PC-3 (cell line): ENCODE results near the gene OBP2A. TPM values are rescaled to one million over a fixed set of nuclear protein-coding genes. Genes with fewer than 3 reads are reported as not detected.

Experiments
- ATAC-seq: fragments of 200-7000 bp; cut with Tn5 transposase; 2 replicates; pipeline ENCODE4 v1.9.1; 2020; ENCODE audit warnings: mild to moderate bottlenecking, moderate library complexity
- BruUV-seq: library from RNA; stranded (reverse); fragments of 400-500 nt; replicated peaks from 2 replicates; lab custom pipeline; 2021; lab: Mats Ljungman, UMichigan
- CTCF ChIA-PET: fragments of 300-600 bp; sonication (Branson Sonifier 250); formaldehyde crosslinking; loops from one replicate; lab custom pipeline; 2022; ENCODE audit warnings: antibody characterized with exemption; lab: Charles Lee
- POLR2A ChIA-PET: fragments of 300-600 bp; sonication (Branson Sonifier 250); formaldehyde crosslinking; loops from one replicate; lab custom pipeline; 2022; ENCODE audit warnings: antibody characterized with exemption; ENCODE audit not compliant: unreplicated experiment; lab: Charles Lee
- DNase-seq: peaks from one replicate; pipeline ENCODE4 v3.0.0-alpha.2; 2015
- H2AFZ ChIP-seq: fragments of 300-600 bp; sonication (generic); 2 replicates; pipeline ENCODE4 v1.6.0; 2016; ENCODE audit warnings: antibody characterized with exemption, low read length
- H3F3A ChIP-seq: fragments of 300-600 bp; sonication (generic); one replicate; pipeline ENCODE4 v1.6.0; 2017; ENCODE audit warnings: antibody characterized with exemption, low read length, control low read depth, mild to moderate bottlenecking; ENCODE audit not compliant: unreplicated experiment
- H3K27ac ChIP-seq: fragments of 300-600 bp; sonication (generic); 2 replicates; pipeline ENCODE4 v1.5.1; 2016; ENCODE audit warnings: mild to moderate bottlenecking, low read length
- H3K27me3 ChIP-seq: fragments of 300-600 bp; sonication (generic); 2 replicates; pipeline ENCODE4 v1.6.1; 2016; ENCODE audit warnings: low read length, mixed read lengths
- H3K36me3 ChIP-seq: fragments of 300-600 bp; sonication (generic); 2 replicates; pipeline ENCODE4 v1.6.1; 2016; ENCODE audit warnings: low read depth, mixed run types, low read length, mixed read lengths
- H3K4me1 ChIP-seq: fragments of 300-600 bp; sonication (generic); 2 replicates; pipeline ENCODE4 v1.5.1; 2016; ENCODE audit warnings: low read length; ENCODE audit not compliant: insufficient read depth
- H3K4me2 ChIP-seq: fragments of 300-600 bp; sonication (generic); 2 replicates; pipeline ENCODE4 v1.6.0; 2016; ENCODE audit warnings: low read length
- H3K4me3 ChIP-seq: fragments of 300-600 bp; sonication (generic); 2 replicates; pipeline ENCODE4 v1.5.1; 2016; ENCODE audit warnings: mild to moderate bottlenecking, low read length, mixed read lengths
- H3K79me2 ChIP-seq: fragments of 300-600 bp; sonication (generic); 2 replicates; pipeline ENCODE4 v1.6.1; 2017; ENCODE audit warnings: low read length, mixed read lengths
- H3K9ac ChIP-seq: fragments of 300-600 bp; sonication (generic); 2 replicates; pipeline ENCODE4 v1.6.0; 2016; ENCODE audit warnings: mild to moderate bottlenecking, low read length
- H3K9me2 ChIP-seq: fragments of 300-600 bp; sonication (generic); replicated peaks from 2 replicates; pipeline ENCODE4 v1.6.1; 2016; ENCODE audit warnings: mixed run types, low read length, mixed read lengths
- H3K9me3 ChIP-seq: fragments of 300-600 bp; sonication (generic); 2 replicates; pipeline ENCODE4 v1.6.1; 2016; ENCODE audit warnings: low read length, mixed read lengths
- H4K20me1 ChIP-seq: fragments of 300-600 bp; sonication (generic); 2 replicates; pipeline ENCODE4 v1.6.1; 2016; ENCODE audit warnings: low read length, mixed read lengths
- EZH2 ChIP-seq: fragments of 300-600 bp; sonication (generic); IDR thresholded peaks from one replicate; pipeline ENCODE4 v1.6.1; 2017; ENCODE audit warnings: antibody characterized with exemption, mild to moderate bottlenecking, low read length; ENCODE audit not compliant: unreplicated experiment
- EZH2phosphoT487 ChIP-seq: fragments of 300-600 bp; sonication (generic); IDR thresholded peaks from 2 replicates; pipeline ENCODE4 v1.6.1; 2018; ENCODE audit warnings: mild to moderate bottlenecking, antibody characterized with exemption, low read length, borderline replicate concordance
- intact Hi-C: fragments of 100-400 bp; cut with micrococcal nuclease; formaldehyde crosslinking; loops from 2 replicates; pipeline ENCODE4 v1.9.0; 2023
- total RNA-seq: library from RNA; depleted of rRNA; stranded (reverse); fragments of >200 nt; gene quantifications from 2 replicates; pipeline ENCODE4 v1.2.3, GENCODE V29; 2014
- TF ChIP-seq, protein P1 (sequence below): fragments of 300-600 bp; sonication (generic); conservative IDR thresholded peaks from 2 replicates; pipeline ENCODE4 v1.5.1; 2017; ENCODE audit warnings: antibody characterized with exemption, low read depth, mild to moderate bottlenecking, low read length

Gene OBP2A
- total RNA-seq, 1 experiment from 2014 or later = not detected

DNA sequence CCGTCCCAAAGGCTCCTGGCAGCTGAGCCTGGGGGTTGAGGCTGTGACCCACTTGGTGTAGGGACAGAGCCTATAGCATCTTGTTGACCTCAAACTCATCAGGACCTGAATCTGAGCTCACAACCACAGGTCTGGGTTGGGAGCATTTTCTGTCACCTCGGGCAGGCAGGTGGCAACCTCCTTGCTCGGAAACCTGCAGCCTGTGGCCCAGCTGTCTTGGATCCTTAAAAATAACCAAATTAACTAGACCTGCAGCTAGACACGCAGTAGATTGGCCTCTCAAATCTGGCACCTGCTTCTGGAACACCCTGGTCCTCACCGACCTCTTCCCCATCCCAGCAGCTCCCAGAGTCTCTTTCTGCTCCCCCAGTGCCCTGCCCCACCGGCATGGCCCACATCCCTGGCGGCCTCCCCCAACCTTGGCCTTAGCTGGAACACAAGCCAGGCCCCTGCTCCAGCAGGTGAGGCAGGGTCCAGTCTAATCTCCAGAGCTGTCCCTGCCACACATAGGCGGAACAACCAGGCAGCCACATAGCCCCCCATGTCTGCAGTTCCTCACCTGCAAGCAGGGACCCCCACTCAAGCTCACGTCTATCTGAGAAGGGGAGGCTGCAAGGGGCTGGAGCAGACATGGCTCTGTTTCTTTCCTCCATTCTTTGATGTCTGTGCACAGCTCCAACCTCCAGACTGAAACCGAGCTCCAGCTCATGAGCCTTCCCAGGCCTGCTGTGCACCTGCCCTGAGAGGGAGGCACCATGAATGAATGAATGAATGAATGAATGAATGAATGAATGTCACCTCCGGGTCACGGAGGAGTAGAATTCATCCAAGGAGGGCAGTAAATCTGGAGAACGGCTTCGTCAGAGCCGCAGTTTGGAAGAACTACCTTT is 43.9 kb downstream of the OBP2A start:
- no peak overlapping the region for H3K27ac ChIP-seq
- no peaks in the 10 kb centered on the region for H3K4me1 ChIP-seq
- H3K9ac ChIP-seq = no peak overlapping the region
- no peak for ATAC-seq
- H3K9me3 ChIP-seq = no peaks in the 10 kb centered on the region
- intact Hi-C loops = no loop called here
- ChIA-PET CTCF (no interaction called here), POLR2A (no interaction called here)
- no peak overlapping the region for H3K4me2 ChIP-seq
- BruUV-seq = no TSS peak
- H4K20me1 ChIP-seq = no peaks in the 10 kb centered on the region
- no peak overlapping the region for H2AFZ ChIP-seq
- no peak for DNase-seq
- no peaks in the 10 kb centered on the region for H3K79me2 ChIP-seq
- no peak overlapping the region for H3K4me3 ChIP-seq
- peaks cover 9% of the 10 kb centered on the region; the same call in 1 of the 2 replicates for H3K27me3 ChIP-seq
- TF ChIP-seq, protein P1, sequence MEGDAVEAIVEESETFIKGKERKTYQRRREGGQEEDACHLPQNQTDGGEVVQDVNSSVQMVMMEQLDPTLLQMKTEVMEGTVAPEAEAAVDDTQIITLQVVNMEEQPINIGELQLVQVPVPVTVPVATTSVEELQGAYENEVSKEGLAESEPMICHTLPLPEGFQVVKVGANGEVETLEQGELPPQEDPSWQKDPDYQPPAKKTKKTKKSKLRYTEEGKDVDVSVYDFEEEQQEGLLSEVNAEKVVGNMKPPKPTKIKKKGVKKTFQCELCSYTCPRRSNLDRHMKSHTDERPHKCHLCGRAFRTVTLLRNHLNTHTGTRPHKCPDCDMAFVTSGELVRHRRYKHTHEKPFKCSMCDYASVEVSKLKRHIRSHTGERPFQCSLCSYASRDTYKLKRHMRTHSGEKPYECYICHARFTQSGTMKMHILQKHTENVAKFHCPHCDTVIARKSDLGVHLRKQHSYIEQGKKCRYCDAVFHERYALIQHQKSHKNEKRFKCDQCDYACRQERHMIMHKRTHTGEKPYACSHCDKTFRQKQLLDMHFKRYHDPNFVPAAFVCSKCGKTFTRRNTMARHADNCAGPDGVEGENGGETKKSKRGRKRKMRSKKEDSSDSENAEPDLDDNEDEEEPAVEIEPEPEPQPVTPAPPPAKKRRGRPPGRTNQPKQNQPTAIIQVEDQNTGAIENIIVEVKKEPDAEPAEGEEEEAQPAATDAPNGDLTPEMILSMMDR = no peak
- TF ChIP-seq EZH2 = no peak
- H3F3A ChIP-seq = no peaks in the 10 kb centered on the region
- H3K36me3 ChIP-seq = no peaks in the 10 kb centered on the region
- H3K9me2 ChIP-seq = no peaks in the 10 kb centered on the region

DNA sequence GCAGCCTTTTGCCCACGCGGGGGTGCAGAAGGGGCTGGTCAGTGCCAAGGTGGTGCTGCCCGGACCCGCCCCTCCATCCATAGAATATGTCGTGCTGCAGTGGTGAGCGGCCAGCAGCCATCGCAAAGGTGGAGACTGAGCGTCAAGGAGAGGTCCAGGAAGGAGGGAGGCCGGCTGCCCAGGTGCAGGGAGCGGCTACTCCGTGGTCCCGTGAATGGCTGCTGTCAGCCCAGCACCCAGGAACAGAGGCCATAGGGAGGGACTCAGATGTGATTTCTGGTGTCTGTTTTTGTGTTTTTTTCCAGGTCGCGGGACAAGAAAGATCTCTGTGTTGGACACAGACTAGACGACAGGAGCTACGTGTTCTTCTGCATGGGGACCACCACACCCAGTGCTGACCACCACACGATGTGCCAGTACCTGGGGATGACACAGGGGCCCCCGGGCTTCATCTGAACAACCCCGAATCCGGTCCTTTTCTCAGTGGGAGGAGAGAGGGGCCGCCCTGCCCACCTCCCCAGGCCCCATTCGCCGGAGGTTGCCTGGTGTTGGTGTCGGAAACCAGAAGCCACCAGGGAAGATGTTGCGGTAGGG is 44.7 kb downstream of the OBP2A start:
- no peak overlapping the region for H3K4me3 ChIP-seq
- intact Hi-C loops = no loop called here
- no peak overlapping the region for H3K27ac ChIP-seq
- no peak overlapping the region for H2AFZ ChIP-seq
- TF ChIP-seq, protein P1 = no peak
- TF ChIP-seq EZH2 (no peak), EZH2phosphoT487 (no peak)
- H3K4me2 ChIP-seq = no peak overlapping the region
- ATAC-seq (no peak), DNase-seq (no peak)
- no peaks in the 10 kb centered on the region for H3K4me1 ChIP-seq
- no peaks in the 10 kb centered on the region for H3F3A ChIP-seq
- H3K79me2 ChIP-seq = no peaks in the 10 kb centered on the region
- H3K27me3 ChIP-seq = peaks cover 9% of the 10 kb centered on the region; the same call in 1 of the 2 replicates
- no peak overlapping the region for H3K9ac ChIP-seq
- no peaks in the 10 kb centered on the region for H4K20me1 ChIP-seq
- ChIA-PET CTCF (no interaction called here), POLR2A (no interaction called here)
- H3K9me3 ChIP-seq = no peaks in the 10 kb centered on the region
- H3K36me3 ChIP-seq = no peaks in the 10 kb centered on the region
- no peaks in the 10 kb centered on the region for H3K9me2 ChIP-seq
- no TSS peak for BruUV-seq
